Activated T-helper 1 cell treated with anti-CD3 and anti-CD28 coated beads, Interleukin-2, amount 50 U/mL, for 16 hours (primary cell): Measurements from ENCODE around the gene RTL10.
A peak's percentile ranks its signal among the peaks of the same experiment; 100 is the strongest.

ENCODE experiments used
- DNase-seq, 2 donors: peaks; one replicate each; pipeline ENCODE4 v3.0.0-alpha.2; 2020; ENCODE audit warnings: low read depth in 1 of 2, low spot score in 1 of 2

Gene RTL10

GRCh38 chr22:19825904-19826618, 28.6 kb downstream of the RTL10 start:
- no peak for DNase-seq

GRCh38 chr22:19824926-19825339, 29.7 kb downstream of the RTL10 start:
- no peak for DNase-seq

GRCh38 chr22:19824212-19824925, 30.3 kb downstream of the RTL10 start:
- DNase-seq, result no peak

- no peak for DNase-seq
Measured at GRCh38 chr22:19823902-19824211, 30.8 kb downstream of the RTL10 start.

- no peak for DNase-seq
Measured at GRCh38 chr22:19823191-19823901, 31.3 kb downstream of the RTL10 start.

GRCh38 chr22:19822301-19823117, 32.2 kb downstream of the RTL10 start:
- DNase-seq, result no peak

- DNase-seq, result no peak
Measured at GRCh38 chr22:19821523-19822300, 33.0 kb downstream of the RTL10 start.

GRCh38 chr22:19820880-19821522, 33.7 kb downstream of the RTL10 start:
- DNase-seq, result no peak

GRCh38 chr22:19819911-19820879, 34.5 kb downstream of the RTL10 start:
- DNase-seq, result peak in 1 of 2 donors; percentile 3

- DNase-seq, result peak in 1 of 2 donors; percentile 3
Measured at GRCh38 chr22:19819208-19819910, 35.3 kb downstream of the RTL10 start.

GRCh38 chr22:19818324-19819207, 36.1 kb downstream of the RTL10 start:
- DNase-seq, result peak in 1 of 2 donors; percentile 2

GRCh38 chr22:19816372-19817119, 38.1 kb downstream of the RTL10 start:
- peak in 1 of 2 donors; percentile 1 for DNase-seq

GRCh38 chr22:19815823-19816290, 38.8 kb downstream of the RTL10 start:
- no peak for DNase-seq

GRCh38 chr22:19815093-19815822, 39.4 kb downstream of the RTL10 start:
- peak in 1 of 2 donors; percentile 1 for DNase-seq

- DNase-seq, result no peak
Measured at GRCh38 chr22:19814428-19814827, 40.2 kb downstream of the RTL10 start.

- no peak for DNase-seq
Measured at GRCh38 chr22:19812910-19813309, 41.8 kb downstream of the RTL10 start.
